Prostate gland (tissue), 2 donors: ENCODE data around the gene ATXN1. TPM values are rescaled to one million over a fixed set of nuclear protein-coding genes. Genes with fewer than 3 reads are reported as not detected.

Experiments
- DNase-seq: peaks from one replicate; pipeline ENCODE4 v3.0.0-alpha.2; 2019; ENCODE audit warnings: low spot score
- H3K27ac ChIP-seq, 2 donors: fragments of 200-600 bp; sonication (generic); 2 replicates each; pipeline ENCODE4 v1.5.1; 2017 to 2019
- H3K27me3 ChIP-seq: fragments of 200-600 bp; sonication (generic); replicated peaks from 2 replicates; pipeline ENCODE4 v1.5.1; 2019; ENCODE audit not compliant: insufficient read depth
- H3K36me3 ChIP-seq, 2 donors: fragments of 200-600 bp; sonication (generic); 1 replicate in 1 of 2; 2 replicates in 1 of 2; pipeline versions ENCODE4 v1.5.1 to v1.8.1; 2017 to 2019
- H3K4me1 ChIP-seq: fragments of 200-600 bp; sonication (generic); replicated peaks from 2 replicates; pipeline ENCODE4 v1.5.1; 2019
- H3K4me3 ChIP-seq, 2 donors: fragments of 200-600 bp; sonication (generic); 2 replicates each; pipeline ENCODE4 v1.5.1; 2017 to 2019
- H3K9me3 ChIP-seq: fragments of 200-600 bp; sonication (generic); 2 replicates; pipeline ENCODE4 v1.5.1; 2017
- POLR2A ChIP-seq: fragments of 450-650 bp; IDR thresholded peaks from one replicate; pipeline ENCODE4 v1.6.1; 2016; ENCODE audit warnings: antibody characterized with exemption, mild to moderate bottlenecking
- POLR2AphosphoS5 ChIP-seq: sonication (generic); formaldehyde crosslinking; IDR thresholded peaks from one replicate; pipeline ENCODE4 v1.6.1; 2017; ENCODE audit warnings: antibody characterized with exemption
- WGBS: methylation state at CpG from one replicate; pipeline ENCODE4 v1.1.5; 2018; 5-methylcytosine and 5-hydroxymethylcytosine counted together
- intact Hi-C: fragments of 100-400 bp; cut with DNase I; formaldehyde crosslinking; loops from one replicate; pipeline ENCODE4 v1.14.2; 2022
- total RNA-seq, 2 donors: library from RNA; depleted of rRNA; stranded (reverse); fragments of >200 nt; gene quantifications; one replicate each; pipeline ENCODE4 v1.1.0, GENCODE V29; 2016
- TF ChIP-seq, protein P1 (sequence below), 4 experiments: fragments of 200-600 bp in 2 of 4; fragments of 450-650 bp in 2 of 4; sonication (generic) in 2 of 4; IDR thresholded peaks; 1 replicate in 3 of 4; 2 replicates in 1 of 4; pipeline ENCODE4 v1.5.1; 2016 to 2019; ENCODE audit warnings: antibody characterized with exemption in 4 of 4, mild to moderate bottlenecking in 2 of 4, moderate library complexity in 2 of 4

ATXN1 gene
- total RNA-seq, 2 donors from 2014 or later, result 28.5 to 89.0 TPM

DNA sequence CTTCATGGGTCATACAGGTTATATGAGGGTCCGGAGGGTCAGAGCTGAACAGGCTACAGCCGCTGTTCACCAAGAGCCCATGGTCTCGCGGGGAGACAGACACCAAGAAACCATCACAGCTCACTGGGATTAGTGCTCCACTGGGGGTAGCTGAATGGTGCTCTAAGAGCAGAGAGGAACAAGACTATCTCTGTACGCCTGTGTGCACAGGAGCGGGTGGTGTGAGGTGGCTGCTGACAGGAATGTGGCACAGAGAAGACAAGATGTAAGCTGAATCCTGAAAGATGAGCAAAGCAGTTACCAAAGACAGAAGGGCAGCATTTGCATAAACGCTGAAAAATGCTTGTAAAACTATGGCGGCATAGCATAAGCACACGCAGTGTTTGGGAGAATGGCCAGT is 383.8 kb downstream of the ATXN1 start:
- DNase-seq, result no peak
- H3K27me3 ChIP-seq, result no peaks in the 10 kb centered on the region
- WGBS, result 92% methylated on average over 9 of the region's 9 CpGs
- no peak overlapping the region for H3K27ac ChIP-seq
- no peak overlapping the region for H3K4me3 ChIP-seq
- intact Hi-C loops, result no loop called here
- no peaks in the 10 kb centered on the region for H3K4me1 ChIP-seq
- no peaks in the 10 kb centered on the region for H3K9me3 ChIP-seq
- H3K36me3 ChIP-seq, result no peaks in the 10 kb centered on the region
- TF ChIP-seq, protein P1, sequence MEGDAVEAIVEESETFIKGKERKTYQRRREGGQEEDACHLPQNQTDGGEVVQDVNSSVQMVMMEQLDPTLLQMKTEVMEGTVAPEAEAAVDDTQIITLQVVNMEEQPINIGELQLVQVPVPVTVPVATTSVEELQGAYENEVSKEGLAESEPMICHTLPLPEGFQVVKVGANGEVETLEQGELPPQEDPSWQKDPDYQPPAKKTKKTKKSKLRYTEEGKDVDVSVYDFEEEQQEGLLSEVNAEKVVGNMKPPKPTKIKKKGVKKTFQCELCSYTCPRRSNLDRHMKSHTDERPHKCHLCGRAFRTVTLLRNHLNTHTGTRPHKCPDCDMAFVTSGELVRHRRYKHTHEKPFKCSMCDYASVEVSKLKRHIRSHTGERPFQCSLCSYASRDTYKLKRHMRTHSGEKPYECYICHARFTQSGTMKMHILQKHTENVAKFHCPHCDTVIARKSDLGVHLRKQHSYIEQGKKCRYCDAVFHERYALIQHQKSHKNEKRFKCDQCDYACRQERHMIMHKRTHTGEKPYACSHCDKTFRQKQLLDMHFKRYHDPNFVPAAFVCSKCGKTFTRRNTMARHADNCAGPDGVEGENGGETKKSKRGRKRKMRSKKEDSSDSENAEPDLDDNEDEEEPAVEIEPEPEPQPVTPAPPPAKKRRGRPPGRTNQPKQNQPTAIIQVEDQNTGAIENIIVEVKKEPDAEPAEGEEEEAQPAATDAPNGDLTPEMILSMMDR (IDR thresholded peaks at IDR 0.05), result no peak
- TF ChIP-seq POLR2A (no peak), POLR2AphosphoS5 (no peak)

DNA sequence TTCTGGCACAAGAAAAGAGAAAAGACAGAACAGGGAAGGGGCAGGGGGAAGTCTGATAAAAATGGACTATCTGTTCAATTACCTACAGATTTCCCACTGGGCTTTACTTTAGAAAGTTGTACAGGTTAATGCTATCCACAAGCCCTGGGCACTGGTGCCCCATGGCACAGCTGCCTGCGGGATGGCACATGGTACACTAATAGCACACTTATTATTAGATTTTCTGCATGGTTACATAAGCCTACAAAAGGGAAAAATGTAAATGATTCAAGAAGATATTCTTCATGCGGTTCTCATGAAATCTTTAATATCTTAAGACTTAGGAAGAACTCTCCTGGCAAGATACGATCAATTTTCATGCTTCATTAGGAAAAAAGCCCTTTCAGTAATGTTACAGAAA is 385.4 kb downstream of the ATXN1 start:
- intact Hi-C loops, result no loop called here
- no peak for DNase-seq
- 54% methylated on average over 3 of the region's 3 CpGs for WGBS
- H3K4me3 ChIP-seq, result no peak overlapping the region
- no peaks in the 10 kb centered on the region for H3K9me3 ChIP-seq
- no peaks in the 10 kb centered on the region for H3K36me3 ChIP-seq
- no peaks in the 10 kb centered on the region for H3K4me1 ChIP-seq
- no peaks in the 10 kb centered on the region for H3K27me3 ChIP-seq
- H3K27ac ChIP-seq, result no peak overlapping the region
- TF ChIP-seq POLR2AphosphoS5 (no peak), POLR2A (no peak)
- TF ChIP-seq, protein P1 (IDR thresholded peaks at IDR 0.05), result no peak

DNA sequence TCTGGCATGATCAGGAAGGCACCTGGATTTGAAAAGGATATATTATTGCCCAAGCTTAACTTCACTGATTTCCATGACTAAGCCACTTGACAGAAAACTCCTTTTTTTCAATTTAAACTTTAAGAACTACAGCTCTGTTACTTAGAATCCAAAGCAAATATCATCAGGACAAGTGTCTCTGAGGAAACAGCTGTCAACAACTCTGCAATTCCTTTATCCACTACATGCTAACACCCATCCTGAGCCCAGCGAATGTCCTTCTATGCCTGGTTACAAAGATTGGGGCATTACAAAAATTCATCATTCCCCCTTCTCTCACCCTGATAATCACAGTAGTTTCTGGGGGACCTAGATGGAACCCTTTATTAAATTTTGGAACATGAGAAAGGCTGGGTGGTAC is 386.1 kb downstream of the ATXN1 start:
- 81% methylated on average over 1 of the region's 1 CpG for WGBS
- Histone ChIP-seq H3K27me3 (no peaks in the 10 kb centered on the region), H3K9me3 (no peaks in the 10 kb centered on the region), H3K36me3 (no peaks in the 10 kb centered on the region), H3K27ac (no peak overlapping the region), H3K4me1 (no peaks in the 10 kb centered on the region), H3K4me3 (no peak overlapping the region)
- DNase-seq, result no peak
- TF ChIP-seq POLR2AphosphoS5 (no peak), POLR2A (no peak)
- TF ChIP-seq, protein P1 (IDR thresholded peaks at IDR 0.05), result no peak
- intact Hi-C loops, result no loop called here

DNA sequence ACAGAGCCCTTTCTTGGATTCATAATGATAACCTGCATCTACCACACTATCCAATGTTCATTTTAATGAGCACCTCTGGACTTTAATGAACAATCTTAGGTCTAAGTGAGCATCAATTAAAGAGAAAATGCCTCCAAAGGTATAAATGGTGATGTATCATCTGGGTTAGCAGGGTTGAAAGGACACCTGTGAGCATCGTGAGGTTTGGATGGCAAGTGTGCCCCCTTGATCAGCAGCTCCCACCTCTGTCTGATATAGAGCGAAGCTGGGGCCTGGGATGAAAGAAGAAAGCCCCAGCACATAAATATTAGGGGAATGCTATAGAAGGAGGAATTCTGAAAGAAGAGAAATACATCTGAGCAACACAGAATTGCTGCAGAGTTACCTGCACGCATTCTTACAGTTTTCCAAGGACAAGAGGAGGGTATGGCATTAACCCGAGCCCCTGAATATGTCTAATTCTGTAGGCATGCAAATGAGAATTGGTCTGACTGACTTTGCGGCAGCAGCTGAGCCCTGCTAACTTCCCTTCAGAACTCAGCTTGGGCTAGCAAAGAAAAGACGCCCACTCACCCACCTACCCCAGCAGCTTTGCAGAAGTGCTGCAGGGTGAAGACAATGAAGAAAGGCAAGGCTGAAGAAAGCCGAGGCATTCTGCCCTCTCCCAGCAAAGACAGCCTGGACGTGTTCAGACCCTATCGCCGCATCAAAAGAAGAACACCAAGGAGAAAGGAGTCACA is 386.6 kb downstream of the ATXN1 start:
- 73% methylated on average over 10 of the region's 10 CpGs for WGBS

More for the DNA sequence above, 386.6 kb downstream of the ATXN1 start:
- intact Hi-C loops, result no loop called here
- Histone ChIP-seq H3K27me3 (no peaks in the 10 kb centered on the region), H3K4me3 (no peak overlapping the region), H3K4me1 (no peaks in the 10 kb centered on the region), H3K36me3 (no peaks in the 10 kb centered on the region), H3K9me3 (no peaks in the 10 kb centered on the region), H3K27ac (no peak overlapping the region)
- DNase-seq, result no peak
- TF ChIP-seq, protein P1 (IDR thresholded peaks at IDR 0.05), result no peak
- no peak for TF ChIP-seq POLR2A
- no peak for TF ChIP-seq POLR2AphosphoS5
